NB4 (cell line): ENCODE data around the gene GAS2.

ENCODE experiments used
- DNase-seq: peaks from one replicate; pipeline ENCODE4 v3.0.0; 2010; ENCODE audit warnings: low read depth
- H3K4me3 ChIP-seq: one replicate; pipeline ENCODE4 v1.5.1; 2011; ENCODE audit warnings: mild to moderate bottlenecking, low read depth, low read length, moderate library complexity
- MAX ChIP-seq: IDR thresholded peaks from 2 replicates; pipeline ENCODE4 v1.6.1; 2011; ENCODE audit warnings: low read depth, low read length
- MYC ChIP-seq: IDR thresholded peaks from 2 replicates; pipeline ENCODE4 v1.6.1; 2011; ENCODE audit warnings: low read depth, low read length
- POLR2A ChIP-seq: IDR thresholded peaks from 2 replicates; pipeline ENCODE4 v1.6.1; 2011; ENCODE audit warnings: mild to moderate bottlenecking; ENCODE audit not compliant: insufficient read length; ENCODE audit errors: extremely low read depth
- TF ChIP-seq, protein P1 (sequence below): IDR thresholded peaks from one replicate; pipeline ENCODE4 v1.5.1; 2012; ENCODE audit warnings: low read depth, low read length

The GAS2 gene

DNA sequence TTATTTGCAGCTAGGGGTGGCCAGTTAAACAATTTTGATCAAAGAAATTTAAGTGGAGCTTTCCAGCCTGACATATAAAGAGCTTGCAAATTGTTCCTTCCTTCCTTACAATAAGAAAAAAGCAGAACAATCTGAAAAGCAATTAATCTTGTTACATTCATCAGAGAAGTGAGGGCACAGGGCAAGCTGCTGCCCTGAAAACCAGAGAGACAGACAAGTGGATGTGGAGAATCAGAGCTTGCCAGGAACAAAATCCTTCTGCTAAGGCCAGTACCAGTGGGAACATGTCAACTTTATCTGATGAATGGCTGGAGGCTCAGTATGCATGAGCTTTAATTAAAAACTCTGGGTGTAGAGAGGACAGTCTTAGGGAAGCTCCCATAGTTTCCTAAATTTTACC, 185.1 kb downstream of the GAS2 start:
- TF ChIP-seq MYC (no peak), MAX (no peak), POLR2A (no peak)
- TF ChIP-seq, protein P1, sequence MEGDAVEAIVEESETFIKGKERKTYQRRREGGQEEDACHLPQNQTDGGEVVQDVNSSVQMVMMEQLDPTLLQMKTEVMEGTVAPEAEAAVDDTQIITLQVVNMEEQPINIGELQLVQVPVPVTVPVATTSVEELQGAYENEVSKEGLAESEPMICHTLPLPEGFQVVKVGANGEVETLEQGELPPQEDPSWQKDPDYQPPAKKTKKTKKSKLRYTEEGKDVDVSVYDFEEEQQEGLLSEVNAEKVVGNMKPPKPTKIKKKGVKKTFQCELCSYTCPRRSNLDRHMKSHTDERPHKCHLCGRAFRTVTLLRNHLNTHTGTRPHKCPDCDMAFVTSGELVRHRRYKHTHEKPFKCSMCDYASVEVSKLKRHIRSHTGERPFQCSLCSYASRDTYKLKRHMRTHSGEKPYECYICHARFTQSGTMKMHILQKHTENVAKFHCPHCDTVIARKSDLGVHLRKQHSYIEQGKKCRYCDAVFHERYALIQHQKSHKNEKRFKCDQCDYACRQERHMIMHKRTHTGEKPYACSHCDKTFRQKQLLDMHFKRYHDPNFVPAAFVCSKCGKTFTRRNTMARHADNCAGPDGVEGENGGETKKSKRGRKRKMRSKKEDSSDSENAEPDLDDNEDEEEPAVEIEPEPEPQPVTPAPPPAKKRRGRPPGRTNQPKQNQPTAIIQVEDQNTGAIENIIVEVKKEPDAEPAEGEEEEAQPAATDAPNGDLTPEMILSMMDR: no peak

DNA sequence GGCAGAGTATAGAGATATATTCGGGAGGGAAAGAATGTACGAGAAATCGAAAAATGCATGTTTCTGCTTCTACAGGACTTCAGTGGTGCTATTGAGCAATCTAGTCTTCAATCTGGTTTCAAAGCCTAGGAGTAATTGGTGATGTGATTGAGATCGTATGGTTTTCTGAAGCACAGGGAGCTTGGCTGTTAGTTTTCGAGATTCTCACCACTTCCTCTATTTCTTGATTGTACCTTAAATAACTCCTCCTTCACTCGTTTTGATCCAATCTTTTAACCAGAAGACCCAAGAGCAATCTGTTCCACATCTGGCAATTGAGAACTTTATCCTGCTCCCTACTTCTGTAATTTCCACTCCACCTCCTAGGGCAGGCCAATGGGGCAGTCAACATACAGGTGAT, 193.3 kb downstream of the GAS2 start:
- peak; percentile 2 for DNase-seq

More for the DNA sequence above, 185.1 kb downstream of the GAS2 start:
- no peak for DNase-seq
- no peak overlapping the region for H3K4me3 ChIP-seq

DNA sequence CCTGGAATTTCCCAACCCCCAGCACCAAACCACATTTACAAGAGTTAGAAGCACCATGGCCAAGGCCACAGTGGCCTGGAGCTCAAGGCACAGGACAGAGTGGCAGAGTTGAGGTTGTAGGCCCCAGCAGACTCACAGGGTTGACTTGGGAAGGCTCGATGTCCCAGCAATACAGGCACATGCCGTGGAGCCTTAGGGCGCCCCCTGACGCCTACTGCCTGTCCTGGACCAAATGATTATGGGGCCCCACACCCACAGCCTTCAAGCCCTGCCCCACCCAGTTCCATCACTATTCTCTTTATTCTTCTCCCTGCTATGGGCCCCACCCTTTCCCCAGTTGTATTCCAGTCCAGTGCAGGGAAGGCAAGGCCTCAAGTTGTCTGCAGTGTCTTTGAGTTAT, 193.8 kb downstream of the GAS2 start, which contains the start of gene CCDC179:
Gene CCDC179, minus strand, starts transcription at position 234 of the 400 bp plus-strand sequence. Its CDS starts 53 bp downstream, at position 181.
- DNase-seq: no peak
- no peak within 1 kb of the TSS for H3K4me3 ChIP-seq
- TF ChIP-seq, protein P1: no peak
- TF ChIP-seq POLR2A: no peak

More for the DNA sequence above, 193.3 kb downstream of the GAS2 start:
- H3K4me3 ChIP-seq: no peak overlapping the region
- TF ChIP-seq MYC: no peak
